Brain microvascular endothelial cell (primary cell): ENCODE measurements around the gene LYVE1.
A peak's percentile ranks its signal among the peaks of the same experiment; 100 is the strongest.

Experiments
- DNase-seq: peaks from one replicate; pipeline ENCODE4 v3.0.0-alpha.2; 2020
- H3K27ac ChIP-seq: fragments of 250-450 bp; sonication (Bioruptor Pico); 2 replicates; pipeline ENCODE4 v1.5.1; 2020; ENCODE audit warnings: mild to moderate bottlenecking, moderate library complexity
- H3K27me3 ChIP-seq: fragments of 250-450 bp; sonication (Bioruptor Pico); replicated peaks from 2 replicates; pipeline ENCODE4 v1.5.1; 2020; ENCODE audit warnings: mild to moderate bottlenecking
- H3K36me3 ChIP-seq: fragments of 250-450 bp; sonication (Bioruptor Pico); replicated peaks from 2 replicates; pipeline ENCODE4 v1.5.1; 2020; ENCODE audit warnings: mild to moderate bottlenecking
- H3K4me3 ChIP-seq: 2 replicates; pipeline ENCODE4 v1.5.1; 2011; ENCODE audit warnings: low read depth, mild to moderate bottlenecking, control low read depth, low read length, moderate library complexity
- CTCF ChIP-seq: IDR thresholded peaks from 2 replicates; pipeline ENCODE4 v1.5.1; 2011; ENCODE audit warnings: low read depth, mild to moderate bottlenecking, moderate library complexity, low read length, control low read depth, inconsistent platforms; ENCODE audit errors: missing control alignments
- in situ Hi-C: cut with HindIII; loops from 2 replicates; pipeline ENCODE4 v1.10.0; 2017; ENCODE audit warnings: low sequenced_read_pairs, low pct_ligation_motif_present

The LYVE1 gene

GRCh38 chr11:10556590-10556989 is 11.9 kb downstream of the LYVE1 start:
- Histone ChIP-seq H3K27ac (no peak overlapping the region), H3K27me3 (no peaks in the 10 kb centered on the region), H3K4me3 (no peak overlapping the region), H3K36me3 (no peaks in the 10 kb centered on the region)
- TF ChIP-seq CTCF = no peak
- in situ Hi-C loops = no loop called here
- DNase-seq = no peak

GRCh38 chr11:10551845-10552352 is 16.6 kb downstream of the LYVE1 start:
- no peak for TF ChIP-seq CTCF
- no peaks in the 10 kb centered on the region for H3K36me3 ChIP-seq
- in situ Hi-C loops = no loop called here
- DNase-seq = no peak
- H3K4me3 ChIP-seq = no peak overlapping the region
- H3K27ac ChIP-seq = no peak overlapping the region
- no peaks in the 10 kb centered on the region for H3K27me3 ChIP-seq

GRCh38 chr11:10551290-10551592 is 17.2 kb downstream of the LYVE1 start:
- in situ Hi-C loops = no loop called here
- no peak overlapping the region for H3K27ac ChIP-seq
- DNase-seq = no peak

GRCh38 chr11:10550503-10551289 is 17.8 kb downstream of the LYVE1 start:
- DNase-seq = peak; percentile 14
- Histone ChIP-seq H3K4me3 (no peak overlapping the region), H3K27ac (peak overlapping the region; percentile 15), H3K27me3 (no peaks in the 10 kb centered on the region), H3K36me3 (no peaks in the 10 kb centered on the region)
- in situ Hi-C loops = no loop called here
- no peak for TF ChIP-seq CTCF

More at GRCh38 chr11:10551290-10551592, 17.2 kb downstream of the LYVE1 start:
- no peaks in the 10 kb centered on the region for H3K36me3 ChIP-seq
- H3K4me3 ChIP-seq = no peak overlapping the region
- no peaks in the 10 kb centered on the region for H3K27me3 ChIP-seq
- TF ChIP-seq CTCF = no peak

GRCh38 chr11:10544491-10545465 is 23.7 kb downstream of the LYVE1 start:
- TF ChIP-seq CTCF = no peak
- Histone ChIP-seq H3K27ac (no peak overlapping the region), H3K4me3 (no peak overlapping the region), H3K36me3 (no peaks in the 10 kb centered on the region), H3K27me3 (no peaks in the 10 kb centered on the region)
- DNase-seq = no peak
- in situ Hi-C loops = no loop called here
